Skeletal muscle tissue (tissue), 4 donors: ENCODE results near the gene SDHA. TPM values are rescaled to one million over a fixed set of nuclear protein-coding genes. Genes with fewer than 3 reads are reported as not detected.
"Not testable (repeated sequence)": the region's sequence is repeated elsewhere in the genome, so short reads cannot be mapped to it uniquely, and the experiment has no call there.

Source experiments
- H3K27ac ChIP-seq: one replicate; pipeline ENCODE4 v1.7.0; 2013; ENCODE audit warnings: mild to moderate bottlenecking, low read depth, low read length, inconsistent platforms
- H3K27me3 ChIP-seq, 3 donors: one replicate each; pipeline ENCODE4 v1.7.0; 2013; ENCODE audit warnings: low read length in 3 of 3; ENCODE audit not compliant: control insufficient read depth in 3 of 3, insufficient read depth in 3 of 3
- H3K36me3 ChIP-seq, 3 donors: one replicate each; pipeline ENCODE4 v1.7.0; 2013; ENCODE audit warnings: low read length in 3 of 3; ENCODE audit not compliant: control insufficient read depth in 3 of 3, insufficient read depth in 3 of 3
- H3K4me1 ChIP-seq, 3 donors: one replicate each; pipeline ENCODE4 v1.7.0; 2013; ENCODE audit warnings: low read length in 3 of 3, mild to moderate bottlenecking in 3 of 3; ENCODE audit not compliant: control insufficient read depth in 3 of 3, insufficient read depth in 3 of 3
- H3K4me3 ChIP-seq, 3 donors: one replicate each; pipeline ENCODE4 v1.7.0; 2013; ENCODE audit warnings: low read length in 3 of 3
- H3K9ac ChIP-seq, 3 donors: one replicate each; pipeline ENCODE4 v1.7.0; 2013; ENCODE audit warnings: low read length in 3 of 3, mild to moderate bottlenecking in 3 of 3, moderate library complexity in 2 of 3, low read depth in 1 of 3
- H3K9me3 ChIP-seq, 3 donors: one replicate each; pipeline ENCODE4 v1.7.0; 2013; ENCODE audit warnings: low read length in 3 of 3; ENCODE audit not compliant: control insufficient read depth in 3 of 3
- total RNA-seq: library from RNA; depleted of rRNA; stranded (reverse); fragments of >200 nt; gene quantifications from one replicate; pipeline ENCODE4 v1.2.3, GENCODE V29; 2014
- donor health status: Osteomylitis.

SDHA gene
- total RNA-seq, 1 donor from 2014 or later: 98.6 TPM

GRCh38 chr5:267716-268115 lies 49.6 kb downstream of the SDHA start:
- Histone ChIP-seq H3K27ac (no peak overlapping the region), H3K4me3 (no peak overlapping the region), H3K4me1 (peaks cover 0 to 10% (median 6%) of the 10 kb centered on the region in 3 donors), H3K27me3 (no peaks in the 10 kb centered on the region), H3K36me3 (peaks cover 12 to 25% (median 22%) of the 10 kb centered on the region in 3 donors), H3K9me3 (no peaks in the 10 kb centered on the region), H3K9ac (no peak overlapping the region)

GRCh38 chr5:270340-270739 lies 52.2 kb downstream of the SDHA start:
- H3K9ac ChIP-seq: peak overlapping the region in 1 of 3 donors; percentile 77
- no peaks in the 10 kb centered on the region for H3K27me3 ChIP-seq
- H3K4me1 ChIP-seq: peaks cover 0 to 10% (median 6%) of the 10 kb centered on the region in 3 donors
- H3K4me3 ChIP-seq: peak overlapping the region in 1 of 3 donors; percentile 76
- no peaks in the 10 kb centered on the region for H3K9me3 ChIP-seq
- H3K27ac ChIP-seq: peak overlapping the region; percentile 84
- H3K36me3 ChIP-seq: peaks cover 11 to 21% (median 15%) of the 10 kb centered on the region in 3 donors

- Histone ChIP-seq H3K27ac (peak overlapping the region; percentile 84), H3K4me3 (peak overlapping the region; percentile 76 to 85 (median 77)), H3K36me3 (peaks cover 10 to 22% (median 18%) of the 10 kb centered on the region in 3 donors), H3K9ac (peak overlapping the region; percentile 84 to 91 (median 85)), H3K4me1 (peaks cover 0 to 10% (median 6%) of the 10 kb centered on the region in 3 donors)
- not testable (repeated sequence) for H3K27me3 ChIP-seq, H3K9me3 ChIP-seq
Measured at GRCh38 chr5:271828-272167, 53.7 kb downstream of the SDHA start.

- Histone ChIP-seq H3K4me1 (peaks cover 0 to 10% (median 6%) of the 10 kb centered on the region in 3 donors), H3K36me3 (peaks cover 10 to 16% (median 14%) of the 10 kb centered on the region in 3 donors)
- H3K27me3 ChIP-seq, H3K9me3 ChIP-seq, H3K4me3 ChIP-seq, H3K9ac ChIP-seq, H3K27ac ChIP-seq: not testable (repeated sequence)
Measured at GRCh38 chr5:273091-273490, 55.0 kb downstream of the SDHA start.

- not testable (repeated sequence) for H3K27me3 ChIP-seq, H3K4me3 ChIP-seq, H3K27ac ChIP-seq, H3K9ac ChIP-seq, H3K9me3 ChIP-seq
- Histone ChIP-seq H3K36me3 (peaks cover 10 to 16% (median 14%) of the 10 kb centered on the region in 3 donors), H3K4me1 (peaks cover 0 to 10% (median 6%) of the 10 kb centered on the region in 3 donors)
Measured at GRCh38 chr5:273491-273890, 55.4 kb downstream of the SDHA start.

- Histone ChIP-seq H3K36me3 (peaks cover 10 to 16% (median 14%) of the 10 kb centered on the region in 3 donors), H3K4me1 (peaks cover 0 to 10% (median 6%) of the 10 kb centered on the region in 3 donors)
- H3K27me3 ChIP-seq, H3K9me3 ChIP-seq, H3K4me3 ChIP-seq, H3K27ac ChIP-seq, H3K9ac ChIP-seq: not testable (repeated sequence)
Measured at GRCh38 chr5:274346-274745, 56.2 kb downstream of the SDHA start.

- H3K36me3 ChIP-seq: peaks cover 10 to 16% (median 14%) of the 10 kb centered on the region in 3 donors
- no peak overlapping the region for H3K4me3 ChIP-seq
- no peaks in the 10 kb centered on the region for H3K27me3 ChIP-seq
- peaks cover 0 to 5% (median 5%) of the 10 kb centered on the region in 3 donors for H3K4me1 ChIP-seq
- H3K27ac ChIP-seq: no peak overlapping the region
- H3K9me3 ChIP-seq: no peaks in the 10 kb centered on the region
- no peak overlapping the region for H3K9ac ChIP-seq
Measured at GRCh38 chr5:278646-279045, 60.5 kb downstream of the SDHA start.

- not testable (repeated sequence) for H3K27ac ChIP-seq
Measured at GRCh38 chr5:279051-279665, 61.0 kb downstream of the SDHA start.

GRCh38 chr5:285991-286557 lies 68.0 kb downstream of the SDHA start:
- H3K9ac ChIP-seq: no peak overlapping the region
- H3K4me1 ChIP-seq: no peaks in the 10 kb centered on the region
- peaks cover 4 to 6% (median 6%) of the 10 kb centered on the region in 3 donors for H3K36me3 ChIP-seq
- no peaks in the 10 kb centered on the region for H3K9me3 ChIP-seq
- H3K4me3 ChIP-seq: no peak overlapping the region
- no peaks in the 10 kb centered on the region for H3K27me3 ChIP-seq
- no peak overlapping the region for H3K27ac ChIP-seq

More at GRCh38 chr5:279051-279665, 61.0 kb downstream of the SDHA start:
- H3K27me3 ChIP-seq, H3K4me1 ChIP-seq, H3K9ac ChIP-seq, H3K9me3 ChIP-seq, H3K4me3 ChIP-seq: not testable (repeated sequence)
- H3K36me3 ChIP-seq: peaks cover 10 to 14% (median 13%) of the 10 kb centered on the region in 3 donors

GRCh38 chr5:290200-290599 lies 72.1 kb downstream of the SDHA start:
- H3K9ac ChIP-seq, H3K4me3 ChIP-seq, H3K4me1 ChIP-seq, H3K9me3 ChIP-seq, H3K27ac ChIP-seq, H3K27me3 ChIP-seq, H3K36me3 ChIP-seq: not testable (repeated sequence)
